ENCODE data around the gene SURF4. TPM values are rescaled to one million over a fixed set of nuclear protein-coding genes. Genes with fewer than 3 reads are reported as not detected.

The SURF4 gene
- total RNA-seq, 1 experiment from 2014 or later = 134 TPM

GRCh38 chr9:133344979-133345378, 30.9 kb downstream of the SURF4 start:
- no peak overlapping the region for H2AFZ ChIP-seq (ENCODE audit: low read depth, low read length, poor library complexity, severe bottlenecking)
- H3K4me1 ChIP-seq (ENCODE audit: control insufficient read depth in 1 of 2, insufficient read depth in 2 of 2, low read length in 2 of 2) = peaks cover 12 to 20% of the 10 kb centered on the region in 2 experiments; a peak in 3 of 4 replicates
- RAD21 ChIA-PET (ENCODE audit: low non-redundant PET in 1 of 2, low total read pairs in 2 of 2, uncharacterized antibody in 2 of 2, unreplicated experiment in 2 of 2) = no interaction called here
- TF ChIP-seq SIN3A (IDR thresholded peaks at IDR 0.05; ENCODE audit: low read depth) (no peak), POLR2AphosphoS5 (IDR thresholded peaks at IDR 0.05; ENCODE audit: low read depth, low read length) (no peak), FOSL1 (IDR thresholded peaks at IDR 0.05; ENCODE audit: low read depth) (no peak), RAD21 (IDR thresholded peaks at IDR 0.05; ENCODE audit: low read depth) (no peak), ZFX (IDR thresholded peaks at IDR 0.05) (no peak), ZBTB33 (IDR thresholded peaks at IDR 0.05; ENCODE audit: extremely low read depth, insufficient replicate concordance, low read length) (no peak), JUND (IDR thresholded peaks at IDR 0.05) (no peak), ATF3 (IDR thresholded peaks at IDR 0.05) (no peak), SRF (IDR thresholded peaks at IDR 0.05; ENCODE audit: low read depth) (no peak), SP1 (IDR thresholded peaks at IDR 0.05; ENCODE audit: low read depth) (no peak), CEBPB (IDR thresholded peaks at IDR 0.05; ENCODE audit: low read depth) (no peak), CBX3 (IDR thresholded peaks at IDR 0.05; ENCODE audit: low read depth) (no peak), ELF1 (IDR thresholded peaks at IDR 0.05; ENCODE audit: borderline replicate concordance, low read depth) (no peak)
- H3K27me3 ChIP-seq (ENCODE audit: insufficient read depth, low read length) = no peaks in the 10 kb centered on the region
- no peak overlapping the region for H3K9ac ChIP-seq (ENCODE audit: low read length)
- POLR2A ChIA-PET = no interaction called here
- intact Hi-C loops (cut with micrococcal nuclease) = no loop called here
- no peak overlapping the region for H3K4me2 ChIP-seq (ENCODE audit: low read length)
- H3K9me2 ChIP-seq (ENCODE audit: insufficient read depth) = no peaks in the 10 kb centered on the region
- DNase-seq (ENCODE audit: low read depth, low spot score) (no peak), ATAC-seq (no peak)
- BruUV-seq (replicated peaks) = no TSS peak
- H3K36me3 ChIP-seq (ENCODE audit: control insufficient read depth in 1 of 2, insufficient read depth in 2 of 2, low read length in 2 of 2) = peaks cover 39 to 58% of the 10 kb centered on the region in 2 experiments
- CTCF ChIA-PET = no interaction called here
- no peak overlapping the region for H3K4me3 ChIP-seq (replicated peaks in 1 of 2; ENCODE audit: low read depth in 1 of 2, low read length in 2 of 2)
- peaks cover 46% of the 10 kb centered on the region for H3K79me2 ChIP-seq (ENCODE audit: insufficient read depth, low read length)
- H4K20me1 ChIP-seq (ENCODE audit: insufficient read depth) = no peaks in the 10 kb centered on the region
- no peaks in the 10 kb centered on the region for H3K9me3 ChIP-seq (ENCODE audit: control insufficient read depth in 1 of 2, insufficient read depth in 1 of 2, low read depth in 1 of 2, low read length in 2 of 2)
- H3K27ac ChIP-seq (ENCODE audit: low read depth, low read length) = no peak overlapping the region

All from HCT116 (cell line).